Measurements from ENCODE around the gene EHBP1. TPM values are rescaled to one million over a fixed set of nuclear protein-coding genes. Genes with fewer than 3 reads are reported as not detected.

The EHBP1 gene
- polyA plus RNA-seq, 3 donors: 48.1 to 60.0 (median 55.3) TPM

Other genes starting within 250 kb of the EHBP1 start
- gene TMEM17, start 199.5 kb upstream of the EHBP1 start, polyA plus RNA-seq (ENCODE audit: insufficient read length in 3 of 3): 1 to 10 TPM; 5.9 to 7.1 (median 6.9) TPM

Data from right renal cortex interstitium (tissue), 3 donors.